Measurements from ENCODE around the gene PSMC4.

PSMC4 gene

DNA sequence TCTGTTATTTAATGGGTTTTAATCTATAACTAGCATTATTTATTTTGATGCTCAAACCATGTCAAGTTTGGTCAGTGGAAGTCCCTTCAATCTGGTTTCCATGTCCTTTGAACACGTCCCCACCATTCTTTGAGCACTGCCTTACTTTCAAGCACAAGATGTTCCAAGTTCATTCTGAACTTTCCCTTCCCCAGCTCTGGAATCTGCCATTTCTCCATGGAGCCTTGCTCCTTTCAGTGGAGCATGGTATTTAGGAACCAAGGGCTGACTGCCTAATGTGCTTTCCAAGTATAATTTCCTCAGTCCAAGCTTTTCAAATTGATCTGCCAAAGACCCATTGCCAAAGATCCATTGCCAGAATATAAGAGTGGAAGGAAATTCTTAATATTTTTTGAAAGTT lies 24.8 kb downstream of the PSMC4 start:
- DNase-seq: no peak
- H2AK5ac ChIP-seq (ENCODE audit: low read length): no peak overlapping the region
- H3K36me3 ChIP-seq (ENCODE audit: control insufficient read depth in 1 of 2, insufficient read depth in 2 of 2, low read length in 2 of 2): peaks cover 3 to 4% of the 10 kb centered on the region in 2 experiments
- H3K4me2 ChIP-seq (ENCODE audit: low read length): no peak overlapping the region
- H3K9me3 ChIP-seq (ENCODE audit: insufficient read depth, low read depth, low read length): peaks cover 6% of the 10 kb centered on the region
- H3K4ac ChIP-seq (ENCODE audit: low read depth, low read length): no peak overlapping the region
- H2AFZ ChIP-seq (ENCODE audit: insufficient read depth, low read length, poor library complexity): no peak overlapping the region
- H3K79me2 ChIP-seq (ENCODE audit: control insufficient read depth, insufficient read depth, low read length, poor library complexity): peaks cover 6% of the 10 kb centered on the region
- H2BK120ac ChIP-seq (ENCODE audit: insufficient read depth, low read length, poor library complexity): no peak overlapping the region
- H3K23ac ChIP-seq (ENCODE audit: low read length): no peak overlapping the region
- H4K12ac ChIP-seq (ENCODE audit: low read depth, low read length): no peak overlapping the region
- H2BK12ac ChIP-seq (ENCODE audit: low read length): no peak overlapping the region
- H3K27ac ChIP-seq (ENCODE audit: low read depth, low read length): no peak overlapping the region
- no CpG with 5 or more reads among the region's 1 CpG for WGBS (ENCODE audit: extremely low coverage, insufficient coverage, insufficient read length)
- H3K4me3 ChIP-seq (ENCODE audit: low read depth, low read length): no peak overlapping the region
- no peak overlapping the region for H3K18ac ChIP-seq (ENCODE audit: low read length)
- no peak overlapping the region for H2BK5ac ChIP-seq (ENCODE audit: low read depth, low read length, poor library complexity)
- no peak overlapping the region for H4K91ac ChIP-seq (ENCODE audit: low read depth, low read length)
- H3K79me1 ChIP-seq (ENCODE audit: low read length): peaks cover 7% of the 10 kb centered on the region
- no peaks in the 10 kb centered on the region for H3K27me3 ChIP-seq (ENCODE audit: insufficient read depth, low read length)
- H3K9ac ChIP-seq (ENCODE audit: low read length): no peak overlapping the region
- H3K4me1 ChIP-seq (ENCODE audit: control insufficient read depth in 1 of 2, insufficient read depth in 2 of 2, low read length in 2 of 2): peaks cover 6 to 7% of the 10 kb centered on the region in 2 experiments
- no peak overlapping the region for H3K14ac ChIP-seq (ENCODE audit: low read length)
- no peak overlapping the region for H4K8ac ChIP-seq (ENCODE audit: low read depth, low read length)

DNA sequence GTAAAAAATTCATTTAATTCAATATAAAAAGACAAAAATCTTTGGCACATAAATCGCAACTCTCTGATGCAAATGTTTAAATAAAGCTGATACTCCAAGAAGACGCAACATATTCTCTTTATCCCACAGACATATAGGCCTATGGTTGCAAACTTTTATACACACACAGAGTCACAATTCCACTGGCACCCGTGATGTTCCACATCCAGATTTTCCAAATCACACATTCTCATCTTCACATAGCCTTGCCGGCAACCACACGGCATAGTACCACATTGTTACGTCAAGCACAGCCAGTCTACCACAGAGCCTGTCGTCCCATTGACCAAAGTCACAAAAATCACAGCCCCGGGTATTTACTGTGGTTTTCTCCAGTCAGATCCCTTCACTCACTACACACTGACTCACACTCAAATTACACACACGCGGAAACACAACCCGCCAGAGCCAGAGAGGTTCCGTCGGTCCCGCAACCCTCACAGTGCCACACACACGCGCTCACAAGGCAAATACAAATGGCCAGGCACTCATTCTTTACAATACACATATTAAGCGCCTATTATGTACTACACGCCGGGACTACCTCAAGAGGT lies 25.3 kb downstream of the PSMC4 start:
- no peak overlapping the region for H3K23ac ChIP-seq (ENCODE audit: low read length)
- H2BK12ac ChIP-seq (ENCODE audit: low read length): peak overlapping the region; percentile 42
- H3K27me3 ChIP-seq (ENCODE audit: insufficient read depth, low read length): no peaks in the 10 kb centered on the region
- H2BK5ac ChIP-seq (ENCODE audit: low read depth, low read length, poor library complexity): no peak overlapping the region
- H2AK5ac ChIP-seq (ENCODE audit: low read length): no peak overlapping the region
- H3K27ac ChIP-seq (ENCODE audit: low read depth, low read length): no peak overlapping the region
- peak overlapping the region; percentile 65 for H4K12ac ChIP-seq (ENCODE audit: low read depth, low read length)
- peak overlapping the region; percentile 76 for H3K18ac ChIP-seq (ENCODE audit: low read length)
- H3K4me3 ChIP-seq (ENCODE audit: low read depth, low read length): peak overlapping the region; percentile 87
- H4K8ac ChIP-seq (ENCODE audit: low read depth, low read length): peak overlapping the region; percentile 88
- peak overlapping the region; percentile 22 for H4K91ac ChIP-seq (ENCODE audit: low read depth, low read length)
- H3K79me1 ChIP-seq (ENCODE audit: low read length): peaks cover 7% of the 10 kb centered on the region
- peak overlapping the region; percentile 18 for H3K4ac ChIP-seq (ENCODE audit: low read depth, low read length)
- H3K36me3 ChIP-seq (ENCODE audit: control insufficient read depth in 1 of 2, insufficient read depth in 2 of 2, low read length in 2 of 2): peaks cover 3 to 4% of the 10 kb centered on the region in 2 experiments
- peak overlapping the region; percentile 82 for H3K9ac ChIP-seq (ENCODE audit: low read length)
- H2BK120ac ChIP-seq (ENCODE audit: insufficient read depth, low read length, poor library complexity): peak overlapping the region; percentile 4
- peaks cover 6% of the 10 kb centered on the region for H3K79me2 ChIP-seq (ENCODE audit: control insufficient read depth, insufficient read depth, low read length, poor library complexity)
- H3K9me3 ChIP-seq (ENCODE audit: insufficient read depth, low read depth, low read length): peaks cover 8% of the 10 kb centered on the region
- WGBS (ENCODE audit: extremely low coverage, insufficient coverage, insufficient read length): no CpG with 5 or more reads among the region's 19 CpGs
- peak overlapping the region; percentile 78 for H3K4me2 ChIP-seq (ENCODE audit: low read length)
- peak overlapping the region; percentile 41 for H3K14ac ChIP-seq (ENCODE audit: low read length)
- DNase-seq: peak in 1 of 2 donors; percentile 31
- peak overlapping the region; percentile 88 for H2AFZ ChIP-seq (ENCODE audit: insufficient read depth, low read length, poor library complexity)
- peaks cover 6 to 7% of the 10 kb centered on the region in 2 experiments for H3K4me1 ChIP-seq (ENCODE audit: control insufficient read depth in 1 of 2, insufficient read depth in 2 of 2, low read length in 2 of 2)

DNA sequence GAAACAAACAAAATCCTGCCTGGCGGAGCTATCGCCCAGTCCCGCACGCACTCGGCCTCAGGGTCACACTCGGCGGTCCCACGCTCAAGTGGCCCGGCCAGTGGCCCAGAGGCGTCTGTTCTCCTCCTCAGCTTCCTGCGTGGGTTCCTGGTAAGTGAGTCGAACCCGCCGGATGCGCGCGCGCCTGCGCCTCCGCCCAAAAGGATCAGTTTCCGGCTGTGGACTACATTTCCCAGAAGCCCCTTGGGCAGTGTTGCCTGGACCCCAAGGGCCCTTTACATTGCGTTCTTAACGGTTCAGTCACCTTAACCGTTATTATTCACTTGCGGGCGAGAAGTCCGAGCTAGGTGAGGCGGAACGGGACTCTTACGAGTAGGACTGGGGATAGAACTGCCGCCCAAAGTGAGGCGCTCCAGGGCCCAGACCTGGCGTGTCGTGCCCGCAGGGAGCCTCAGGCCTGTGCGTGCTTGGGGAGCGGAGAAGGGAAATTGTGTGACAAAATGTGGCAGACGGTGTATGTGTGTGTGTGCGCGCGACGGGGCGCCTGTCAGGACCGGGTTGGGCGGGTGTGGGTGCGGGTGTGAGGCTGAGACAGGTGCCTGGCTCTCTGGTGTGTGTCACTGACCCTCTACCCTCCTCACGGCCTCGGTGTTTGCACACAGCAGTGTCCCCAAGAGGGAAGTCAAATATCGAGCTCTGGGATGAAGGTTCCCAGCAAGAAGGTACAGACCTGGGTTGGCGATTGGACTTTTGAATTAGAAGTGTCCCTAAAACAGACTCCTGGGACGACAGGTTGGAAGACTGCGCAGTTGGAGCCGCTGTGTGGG lies 26.1 kb downstream of the PSMC4 start, which contains the start of gene ZNF546:
TSS of gene ZNF546 (plus strand) at position 250 of the 827 bp plus-strand sequence. CDS start 1,267 bp downstream, outside the sequence.
- H2BK12ac ChIP-seq (ENCODE audit: low read length): peak within 1 kb of the TSS; percentile 42
- no peak within 1 kb of the TSS for H2BK5ac ChIP-seq (ENCODE audit: low read depth, low read length, poor library complexity)
- H4K91ac ChIP-seq (ENCODE audit: low read depth, low read length): peak within 1 kb of the TSS; percentile 51
- H3K9me3 ChIP-seq (ENCODE audit: insufficient read depth, low read depth, low read length): peaks cover 8% of the 10 kb centered on the region
- H2AFZ ChIP-seq (ENCODE audit: insufficient read depth, low read length, poor library complexity): peak within 1 kb of the TSS; percentile 88
- H3K4ac ChIP-seq (ENCODE audit: low read depth, low read length): peak within 1 kb of the TSS; percentile 18
- peak within 1 kb of the TSS; percentile 65 for H4K12ac ChIP-seq (ENCODE audit: low read depth, low read length)
- H2BK120ac ChIP-seq (ENCODE audit: insufficient read depth, low read length, poor library complexity): peak within 1 kb of the TSS; percentile 4
- H4K8ac ChIP-seq (ENCODE audit: low read depth, low read length): peak within 1 kb of the TSS; percentile 93
- peak within 1 kb of the TSS; percentile 76 for H3K18ac ChIP-seq (ENCODE audit: low read length)
- peak within 1 kb of the TSS; percentile 87 for H3K4me3 ChIP-seq (ENCODE audit: low read depth, low read length)
- H3K9ac ChIP-seq (ENCODE audit: low read length): peak within 1 kb of the TSS; percentile 82
- H3K27ac ChIP-seq (ENCODE audit: low read depth, low read length): no peak within 1 kb of the TSS
- DNase-seq: peak; percentile 87 to 96
- no peak within 1 kb of the TSS for H3K23ac ChIP-seq (ENCODE audit: low read length)
- WGBS (ENCODE audit: extremely low coverage, insufficient coverage, insufficient read length): no CpG with 5 or more reads among the region's 53 CpGs
- H3K4me2 ChIP-seq (ENCODE audit: low read length): peak within 1 kb of the TSS; percentile 78
- H2AK5ac ChIP-seq (ENCODE audit: low read length): no peak within 1 kb of the TSS
- H3K27me3 ChIP-seq (ENCODE audit: insufficient read depth, low read length): no peaks in the 10 kb centered on the region
- peaks cover 6 to 7% of the 10 kb centered on the region in 2 experiments for H3K4me1 ChIP-seq (ENCODE audit: control insufficient read depth in 1 of 2, insufficient read depth in 2 of 2, low read length in 2 of 2)
- H3K14ac ChIP-seq (ENCODE audit: low read length): peak within 1 kb of the TSS; percentile 44
- H3K36me3 ChIP-seq (ENCODE audit: control insufficient read depth in 1 of 2, insufficient read depth in 2 of 2, low read length in 2 of 2): peaks cover 3 to 4% of the 10 kb centered on the region in 2 experiments
- H3K79me1 ChIP-seq (ENCODE audit: low read length): peaks cover 7% of the 10 kb centered on the region
- peaks cover 6% of the 10 kb centered on the region for H3K79me2 ChIP-seq (ENCODE audit: control insufficient read depth, insufficient read depth, low read length, poor library complexity)

DNA sequence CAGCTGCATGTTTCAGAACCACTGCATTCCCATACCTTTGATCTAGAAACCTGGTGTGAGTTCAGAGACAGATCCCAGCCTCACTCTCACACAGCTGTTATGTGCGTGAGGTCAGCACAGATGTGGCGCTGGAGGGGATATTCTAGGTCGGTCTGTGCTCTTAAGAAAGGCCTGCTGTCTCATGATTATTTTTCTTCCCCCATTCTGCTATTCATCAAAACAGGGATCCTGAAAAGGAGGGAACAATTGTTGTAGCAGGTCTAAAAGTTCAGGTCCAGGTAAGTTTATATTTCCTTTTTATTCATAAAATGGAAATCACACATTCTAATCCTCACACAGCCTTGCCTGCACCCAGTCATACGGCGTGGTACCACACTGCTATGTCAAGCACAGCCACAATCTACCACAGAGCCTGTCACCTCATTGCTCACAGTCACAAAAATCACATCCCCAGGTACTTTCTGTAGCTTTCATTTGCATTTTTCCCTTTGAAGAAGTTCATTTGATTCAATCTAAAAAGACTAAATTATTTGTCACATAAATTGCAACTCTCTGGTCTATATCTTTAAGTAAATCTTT lies 26.8 kb downstream of the PSMC4 start:
- no peak overlapping the region for H2BK5ac ChIP-seq (ENCODE audit: low read depth, low read length, poor library complexity)
- H3K9me3 ChIP-seq (ENCODE audit: insufficient read depth, low read depth, low read length): peaks cover 8% of the 10 kb centered on the region
- H4K12ac ChIP-seq (ENCODE audit: low read depth, low read length): no peak overlapping the region
- H4K8ac ChIP-seq (ENCODE audit: low read depth, low read length): no peak overlapping the region
- H3K9ac ChIP-seq (ENCODE audit: low read length): no peak overlapping the region
- no peak overlapping the region for H2AFZ ChIP-seq (ENCODE audit: insufficient read depth, low read length, poor library complexity)
- H3K79me2 ChIP-seq (ENCODE audit: control insufficient read depth, insufficient read depth, low read length, poor library complexity): peaks cover 6% of the 10 kb centered on the region
- peaks cover 3 to 4% of the 10 kb centered on the region in 2 experiments for H3K36me3 ChIP-seq (ENCODE audit: control insufficient read depth in 1 of 2, insufficient read depth in 2 of 2, low read length in 2 of 2)
- DNase-seq: peak; percentile 37 to 45
- peak overlapping the region; percentile 78 for H3K4me2 ChIP-seq (ENCODE audit: low read length)
- H3K14ac ChIP-seq (ENCODE audit: low read length): no peak overlapping the region
- WGBS (ENCODE audit: extremely low coverage, insufficient coverage, insufficient read length): no CpG with 5 or more reads among the region's 5 CpGs
- no peaks in the 10 kb centered on the region for H3K27me3 ChIP-seq (ENCODE audit: insufficient read depth, low read length)
- peaks cover 7% of the 10 kb centered on the region for H3K79me1 ChIP-seq (ENCODE audit: low read length)
- no peak overlapping the region for H2BK12ac ChIP-seq (ENCODE audit: low read length)
- no peak overlapping the region for H3K18ac ChIP-seq (ENCODE audit: low read length)
- no peak overlapping the region for H3K4me3 ChIP-seq (ENCODE audit: low read depth, low read length)
- no peak overlapping the region for H2AK5ac ChIP-seq (ENCODE audit: low read length)
- H2BK120ac ChIP-seq (ENCODE audit: insufficient read depth, low read length, poor library complexity): no peak overlapping the region
- no peak overlapping the region for H3K4ac ChIP-seq (ENCODE audit: low read depth, low read length)
- no peak overlapping the region for H3K27ac ChIP-seq (ENCODE audit: low read depth, low read length)
- H3K23ac ChIP-seq (ENCODE audit: low read length): no peak overlapping the region
- no peak overlapping the region for H4K91ac ChIP-seq (ENCODE audit: low read depth, low read length)
- H3K4me1 ChIP-seq (ENCODE audit: control insufficient read depth in 1 of 2, insufficient read depth in 2 of 2, low read length in 2 of 2): peaks cover 6 to 7% of the 10 kb centered on the region in 2 experiments
